Left ventricle myocardium superior (tissue), 1 donor: ENCODE results near the gene FRAS1. TPM values are rescaled to one million over a fixed set of nuclear protein-coding genes. Genes with fewer than 3 reads are reported as not detected.
"Not testable (repeated sequence)": the region's sequence is repeated elsewhere in the genome, so short reads cannot be mapped to it uniquely, and the experiment has no call there.

Experiments
- ATAC-seq: fragments of 200-7000 bp; cut with Tn5 transposase; one replicate; pipeline ENCODE4 v1.9.1; 2020; ENCODE audit warnings: mild to moderate bottlenecking, moderate library complexity
- DNase-seq: peaks from one replicate; pipeline ENCODE4 v3.0.0-alpha.2; 2020
- intact Hi-C: fragments of 100-400 bp; cut with micrococcal nuclease; formaldehyde crosslinking; loops from one replicate; pipeline ENCODE4 v1.11.0; 2022
- total RNA-seq: library from RNA; stranded (reverse); fragmentation: NEBNext Ultra II Directional; extraction: Animal tissue kit (Norgen Biotek cat#: 25700); gene quantifications from one replicate; pipeline ENCODE4 v1.2.1, GENCODE V29; 2021
- donor health status: DM: no; HTN: yes; CAD: no; lungs with severe emphysema.

The FRAS1 gene
- total RNA-seq, 1 donor from 2014 or later: 3.7 TPM

GRCh38 chr4:78092850-78093249 lies 35.7 kb downstream of the FRAS1 start:
- intact Hi-C loops: no loop called here
- ATAC-seq (no peak), DNase-seq (no peak)

- intact Hi-C loops: no loop called here
- ATAC-seq: no peak
These were observed 38.0 kb downstream of the FRAS1 start for GRCh38 chr4:78095081-78095480.

DNA sequence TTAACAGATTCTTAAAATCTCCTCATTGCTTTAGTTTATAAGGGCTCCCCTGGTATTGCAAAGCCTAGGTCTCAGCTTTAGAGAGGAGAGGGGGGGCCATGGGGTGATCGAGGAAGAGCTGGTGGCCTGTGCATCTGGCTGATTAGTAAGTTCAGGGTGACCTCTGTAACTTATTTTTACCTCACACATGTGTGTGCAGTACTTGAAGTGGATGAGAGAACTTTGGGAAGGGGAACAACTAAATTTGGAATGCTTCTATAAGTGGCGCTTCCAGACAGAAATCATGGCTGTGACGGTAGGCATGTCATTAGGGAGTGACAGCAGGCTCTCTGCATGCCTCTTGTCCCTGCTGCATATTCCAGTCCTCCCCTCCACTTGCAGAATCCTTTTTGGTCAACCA lies 41.9 kb downstream of the FRAS1 start:
- intact Hi-C loops: no loop called here
- DNase-seq (peak; percentile 31), ATAC-seq (peak; percentile 99)

More at GRCh38 chr4:78095081-78095480, 38.0 kb downstream of the FRAS1 start:
- DNase-seq: no peak

DNA sequence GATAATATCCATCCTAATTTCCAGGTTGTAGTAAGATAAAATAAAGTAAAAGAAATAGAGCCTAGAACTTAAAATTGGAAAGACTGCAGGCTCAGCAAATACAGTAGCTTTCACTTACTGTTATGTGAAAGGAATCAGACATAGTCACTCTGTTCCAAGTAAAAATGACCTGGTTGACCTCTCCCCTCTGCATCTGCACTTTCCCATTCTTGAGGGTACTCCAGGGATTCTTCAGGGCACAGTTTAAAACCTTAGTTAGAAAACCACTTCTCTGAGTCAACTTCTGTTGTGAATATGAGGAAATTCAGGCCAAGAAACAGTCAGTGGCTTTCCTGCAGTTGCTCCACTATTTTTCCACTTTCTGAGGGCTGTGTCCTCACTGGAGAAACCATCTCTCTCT lies 42.9 kb downstream of the FRAS1 start:
- no peak for DNase-seq
- intact Hi-C loops: no loop called here
- ATAC-seq: peak; percentile 32

DNA sequence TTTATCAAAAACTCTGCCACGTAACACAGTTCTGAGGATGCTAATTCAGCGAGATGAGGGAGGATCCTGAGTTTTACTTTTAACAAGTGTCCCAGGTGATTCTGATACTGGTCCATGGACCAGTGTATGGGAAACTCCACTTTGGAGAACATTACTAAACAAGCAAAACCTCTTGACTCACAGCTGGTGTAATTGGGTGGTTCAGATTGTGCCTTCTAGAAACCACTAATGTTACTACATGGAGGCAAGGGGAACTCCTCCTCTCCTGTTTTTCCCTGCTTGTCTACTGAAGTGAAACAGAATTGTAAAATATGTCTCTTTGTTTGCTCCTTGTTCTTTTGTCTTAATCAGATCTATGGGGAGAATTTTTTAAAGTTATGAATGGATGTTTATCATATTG lies 62.6 kb downstream of the FRAS1 start:
- DNase-seq (no peak), ATAC-seq (no peak)
- intact Hi-C loops: no loop called here

GRCh38 chr4:78120144-78120880 lies 63.2 kb downstream of the FRAS1 start:
- intact Hi-C loops: no loop called here
- DNase-seq (no peak), ATAC-seq (no peak)

DNA sequence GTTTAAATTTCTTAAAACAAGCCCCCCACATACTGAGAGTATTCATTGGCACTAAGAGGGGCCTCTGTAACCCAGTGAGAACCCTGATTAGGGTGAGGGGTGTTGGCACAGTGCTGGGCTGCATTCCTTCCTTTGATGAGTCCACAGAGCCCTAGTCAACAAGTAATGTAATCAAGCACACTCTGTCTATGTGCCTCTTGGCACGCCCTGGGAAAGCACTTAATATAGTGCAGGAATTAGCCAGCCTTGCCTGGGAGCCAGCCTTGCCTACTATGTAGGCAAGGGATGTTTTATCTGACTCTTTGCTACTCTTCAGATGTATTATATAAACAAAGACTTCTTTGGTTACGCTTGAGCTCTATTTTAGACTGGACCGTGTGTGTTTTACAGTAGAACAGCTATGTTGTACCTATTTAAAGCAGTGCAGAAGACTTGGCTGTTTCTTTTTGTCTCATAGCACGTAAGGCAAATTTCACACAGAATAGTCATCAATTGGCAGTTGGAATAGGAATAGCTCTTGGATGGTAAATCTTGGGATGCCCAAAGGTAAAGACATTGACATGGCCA lies 64.3 kb downstream of the FRAS1 start:
- ATAC-seq (peak; percentile 100), DNase-seq (peak; percentile 70)
- intact Hi-C loops: no loop called here

GRCh38 chr4:78125834-78126331 lies 68.8 kb downstream of the FRAS1 start:
- ATAC-seq, DNase-seq, intact Hi-C loops: not testable (repeated sequence)

DNA sequence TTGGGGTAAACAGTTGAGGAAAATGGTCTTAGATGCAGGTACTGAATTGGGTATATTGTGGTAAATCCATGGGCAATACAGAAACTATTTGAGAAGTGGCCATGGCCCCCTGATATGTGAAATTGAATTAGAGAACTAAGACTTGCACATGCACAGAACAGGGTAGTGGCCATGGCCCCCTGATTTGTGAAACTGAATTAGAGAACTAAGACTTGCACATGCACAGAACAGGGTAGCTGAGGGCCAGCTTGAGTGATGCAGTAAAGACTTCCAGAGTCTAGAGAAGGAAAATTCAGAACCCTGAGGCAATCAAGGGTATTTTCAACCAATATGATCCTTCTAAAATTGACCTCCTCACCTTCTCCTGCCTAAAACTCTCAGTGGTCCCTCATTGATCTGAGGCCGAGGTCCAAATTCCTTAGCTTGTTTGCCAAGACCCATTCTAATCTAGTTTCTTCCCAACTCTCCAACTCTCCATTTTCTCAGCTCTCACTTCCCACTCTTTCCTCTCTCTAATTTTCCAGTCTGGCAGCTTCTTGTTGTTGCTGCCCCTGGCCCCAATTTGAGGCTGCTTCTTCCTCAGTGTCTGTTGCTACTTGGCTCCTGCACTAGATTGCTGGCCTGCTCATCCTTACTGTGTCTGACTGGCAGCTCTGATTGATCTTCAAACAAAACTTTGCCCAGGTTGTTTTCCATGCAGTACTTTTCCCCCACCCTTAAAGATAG lies 72.4 kb downstream of the FRAS1 start:
- intact Hi-C loops: no loop called here
- ATAC-seq (no peak), DNase-seq (no peak)

DNA sequence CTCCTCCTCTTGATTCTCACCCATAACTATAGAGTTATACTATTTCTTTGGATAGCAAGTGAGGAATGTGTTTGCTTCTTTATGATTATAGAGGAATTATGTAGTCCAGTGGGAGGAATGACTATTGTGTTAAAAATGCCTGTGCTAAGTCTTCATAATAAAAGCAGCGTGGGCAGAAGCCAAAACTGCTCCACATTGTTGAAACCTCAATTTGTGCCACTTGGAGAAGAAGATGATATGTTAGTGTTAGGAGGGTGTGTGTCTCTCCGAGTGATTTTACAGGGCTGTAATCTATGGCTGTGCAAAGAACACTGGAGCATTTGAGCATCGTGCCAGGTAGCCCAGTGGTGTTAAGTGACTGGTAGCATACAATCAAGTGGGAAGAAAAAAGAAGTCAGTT lies 74.3 kb downstream of the FRAS1 start:
- DNase-seq: peak; percentile 22
- ATAC-seq: peak; percentile 35
- intact Hi-C loops: no loop called here

- intact Hi-C loops: no loop called here
- ATAC-seq (no peak), DNase-seq (no peak)
These were observed 79.3 kb downstream of the FRAS1 start for GRCh38 chr4:78136109-78137081.

- ATAC-seq (no peak), DNase-seq (no peak)
- intact Hi-C loops: no loop called here
These were observed 80.4 kb downstream of the FRAS1 start for GRCh38 chr4:78137532-78137931.

DNA sequence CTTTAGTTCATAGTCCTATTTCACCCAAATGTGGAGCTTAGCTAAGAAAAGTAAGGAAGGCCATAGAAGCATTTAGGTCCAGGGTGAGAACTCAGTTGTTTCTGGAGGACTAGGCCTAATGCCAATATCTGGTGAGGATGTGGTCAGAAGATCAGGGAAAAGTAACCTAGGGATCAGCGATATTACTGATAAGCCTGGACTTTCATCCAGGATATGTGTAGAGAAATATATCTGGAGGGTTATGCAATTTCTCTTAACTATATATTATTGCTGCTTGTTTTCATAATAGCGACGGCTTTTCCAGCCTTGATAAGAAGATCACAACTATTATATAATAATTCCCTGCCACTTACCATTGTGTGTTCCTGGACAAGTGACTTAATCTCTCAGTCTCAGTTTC lies 81.1 kb downstream of the FRAS1 start:
- ATAC-seq (no peak), DNase-seq (no peak)
- intact Hi-C loops: no loop called here

DNA sequence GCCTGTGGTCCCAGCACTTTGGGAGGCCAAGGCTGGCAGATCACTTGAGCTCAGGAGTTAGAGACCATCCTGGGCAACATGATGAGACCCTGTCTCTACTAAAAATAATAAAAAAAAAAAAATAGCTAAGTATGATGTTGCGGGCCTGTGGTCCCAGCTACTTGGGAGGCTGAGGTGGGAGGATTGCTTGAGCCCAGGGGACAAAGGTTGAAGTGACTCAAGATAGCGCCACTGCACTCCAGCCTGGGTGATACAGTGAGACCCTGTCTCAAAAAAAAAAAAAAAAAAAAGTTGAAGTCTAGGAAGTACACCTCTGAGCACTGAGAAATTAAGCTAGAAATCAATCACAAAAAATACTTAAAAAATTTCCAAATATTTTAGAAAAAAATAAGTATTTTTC lies 86.5 kb downstream of the FRAS1 start:
- intact Hi-C loops: no loop called here
- no peak for DNase-seq
- ATAC-seq: no peak

- ATAC-seq (no peak), DNase-seq (no peak)
- intact Hi-C loops: no loop called here
These were observed 87.9 kb downstream of the FRAS1 start for GRCh38 chr4:78145008-78145407.

DNA sequence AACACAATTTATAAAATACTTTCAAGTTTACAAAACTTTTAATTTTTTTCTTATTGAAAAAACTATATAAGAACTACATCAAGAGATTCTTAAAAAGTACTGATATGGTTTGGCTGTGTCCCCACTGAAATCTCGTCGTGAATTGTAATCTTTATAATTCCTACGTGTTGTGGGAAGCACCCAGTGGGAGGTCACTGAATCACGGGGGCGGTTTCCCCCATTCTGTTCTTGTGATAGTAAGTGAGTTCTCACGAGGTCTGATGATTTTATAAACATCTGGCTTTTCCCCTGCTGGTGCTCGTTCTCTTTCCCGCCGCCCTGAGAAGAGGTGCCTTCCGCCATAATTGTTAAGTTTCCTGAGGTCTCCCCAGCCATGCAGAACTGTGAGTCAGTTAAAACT lies 88.5 kb downstream of the FRAS1 start:
- no peak for ATAC-seq
- no peak for DNase-seq
- intact Hi-C loops: no loop called here

DNA sequence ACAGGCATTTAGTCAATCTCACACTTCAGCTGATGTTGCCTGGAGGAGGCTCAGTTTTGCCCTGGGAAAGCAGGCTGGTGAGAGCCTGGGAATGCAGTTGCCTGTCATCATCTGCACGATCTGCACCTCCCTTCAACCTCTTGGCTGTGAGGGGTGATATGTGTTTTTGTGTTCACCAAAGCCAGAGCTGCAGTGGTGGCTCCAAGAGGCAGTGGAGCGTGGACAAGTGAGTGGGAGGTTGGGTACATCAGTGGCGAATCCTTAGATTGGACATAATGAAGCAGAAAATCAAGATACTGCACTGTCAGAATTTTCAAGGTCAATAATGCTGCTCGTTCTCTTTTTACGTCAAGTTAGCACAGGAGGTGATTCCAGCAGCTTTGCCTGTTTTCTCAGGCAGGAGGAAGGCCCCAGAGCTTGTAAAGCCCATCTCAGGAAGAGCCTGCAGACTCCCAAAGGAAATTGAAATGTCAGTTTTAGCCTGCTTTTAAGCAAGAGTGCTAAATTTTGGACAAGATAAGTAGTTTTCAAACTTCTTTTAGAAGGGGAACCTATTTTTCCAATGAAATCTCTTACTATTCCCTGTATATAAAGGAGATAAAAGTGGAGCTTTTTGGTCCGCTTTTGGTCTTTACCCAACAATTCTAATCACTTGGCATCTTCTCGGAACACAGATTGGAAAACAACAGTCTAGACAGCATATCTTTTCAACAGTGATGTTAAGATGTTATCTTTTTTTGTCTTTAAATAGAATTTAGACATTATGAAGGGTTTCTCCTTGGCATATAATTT lies 92.8 kb downstream of the FRAS1 start:
- intact Hi-C loops: no loop called here
- ATAC-seq: no peak
- no peak for DNase-seq

DNA sequence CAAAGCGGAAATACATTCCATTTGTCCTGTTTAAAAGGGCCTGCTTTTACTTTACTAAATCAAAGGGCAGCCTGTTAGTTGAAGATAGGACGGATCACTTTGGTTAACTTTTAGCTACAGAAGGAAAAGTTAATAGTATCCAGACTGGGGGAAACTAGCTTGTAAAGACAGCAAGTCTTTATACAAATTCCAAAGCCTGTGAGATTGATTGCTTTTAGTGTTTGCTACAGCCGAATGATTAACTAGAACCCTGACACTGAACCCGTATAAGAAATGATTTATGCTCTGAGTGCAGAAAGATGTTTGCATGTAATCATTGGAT lies 93.4 kb downstream of the FRAS1 start:
- DNase-seq (no peak), ATAC-seq (no peak)
- intact Hi-C loops: no loop called here

- DNase-seq: no peak
- intact Hi-C loops: no loop called here
- no peak for ATAC-seq
These were observed 95.7 kb downstream of the FRAS1 start for GRCh38 chr4:78152795-78153194.
